GM06990 (cell line): ENCODE data around the gene ATF7IP2.
"Not testable (repeated sequence)": the region's sequence is repeated elsewhere in the genome, so short reads cannot be mapped to it uniquely, and the experiment has no call there.

Experiments used
- DNase-seq: peaks from one replicate; pipeline ENCODE4 v3.0.0-alpha.2; 2011; ENCODE audit not compliant: insufficient read length; ENCODE audit errors: extremely low read depth
- H3K27me3 ChIP-seq: replicated peaks from 2 replicates; pipeline ENCODE4 v1.6.0; 2011; ENCODE audit warnings: low read length; ENCODE audit not compliant: control insufficient read depth, insufficient read depth
- H3K36me3 ChIP-seq: 2 replicates; pipeline ENCODE4 v1.5.1; 2011; ENCODE audit warnings: low read length; ENCODE audit not compliant: control insufficient read depth, insufficient read depth
- H3K4me3 ChIP-seq: replicated peaks from 2 replicates; pipeline ENCODE4 v1.5.1; 2011; ENCODE audit warnings: low read depth, mild to moderate bottlenecking, control low read depth, low read length
- CTCF ChIP-seq: IDR thresholded peaks from 2 replicates; pipeline ENCODE4 v1.5.1; 2011; ENCODE audit warnings: low read length, control low read depth, mild to moderate bottlenecking, inconsistent platforms; ENCODE audit not compliant: insufficient read depth, poor library complexity, severe bottlenecking

ATF7IP2 gene

DNA sequence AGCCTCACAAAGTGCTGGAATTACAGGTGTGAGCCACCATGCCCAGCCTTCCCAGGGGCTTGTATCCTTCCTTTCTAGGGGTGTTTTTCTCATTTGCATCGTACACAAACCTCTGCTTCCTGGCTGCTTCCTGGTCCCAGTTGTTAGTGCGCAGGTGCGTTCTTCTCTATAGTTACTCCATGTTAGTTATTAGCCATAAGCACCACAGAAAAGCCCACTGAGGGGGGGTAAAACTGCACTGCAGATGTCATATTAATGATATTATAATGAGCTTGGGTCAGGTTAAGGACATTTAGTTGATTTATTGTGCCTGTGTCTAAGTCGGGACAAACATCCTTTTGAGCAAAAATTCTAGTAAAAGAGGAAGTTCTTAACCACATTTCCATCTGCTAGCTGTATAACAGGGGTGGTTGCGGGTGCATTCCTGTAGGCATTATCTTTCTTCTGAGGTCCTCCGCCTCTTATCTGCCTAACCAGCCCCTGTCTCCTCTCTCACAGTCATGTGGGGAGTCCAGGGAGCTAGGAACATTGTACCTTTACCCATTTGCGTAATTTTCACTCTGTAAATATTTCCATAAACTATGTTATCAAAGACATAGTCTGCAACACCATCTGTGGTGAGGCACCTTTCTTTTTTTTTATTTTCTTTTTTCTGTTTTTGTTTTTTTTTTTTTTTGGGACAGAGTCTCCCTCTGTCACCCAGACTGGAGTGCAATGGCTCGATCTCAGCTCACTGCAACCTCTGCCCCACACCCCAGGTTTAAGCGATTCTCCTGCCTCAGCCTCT, 23.6 kb upstream of the ATF7IP2 start:
- no peak for TF ChIP-seq CTCF
- Histone ChIP-seq H3K36me3 (no peaks in the 10 kb centered on the region), H3K4me3 (no peak overlapping the region), H3K27me3 (no peaks in the 10 kb centered on the region; the same call in 1 of the 2 replicates)
- DNase-seq: peak; percentile 33

GRCh38 chr16:10362864-10363197, 23.0 kb upstream of the ATF7IP2 start:
- not testable (repeated sequence) for H3K36me3 ChIP-seq, H3K27me3 ChIP-seq, DNase-seq, H3K4me3 ChIP-seq

DNA sequence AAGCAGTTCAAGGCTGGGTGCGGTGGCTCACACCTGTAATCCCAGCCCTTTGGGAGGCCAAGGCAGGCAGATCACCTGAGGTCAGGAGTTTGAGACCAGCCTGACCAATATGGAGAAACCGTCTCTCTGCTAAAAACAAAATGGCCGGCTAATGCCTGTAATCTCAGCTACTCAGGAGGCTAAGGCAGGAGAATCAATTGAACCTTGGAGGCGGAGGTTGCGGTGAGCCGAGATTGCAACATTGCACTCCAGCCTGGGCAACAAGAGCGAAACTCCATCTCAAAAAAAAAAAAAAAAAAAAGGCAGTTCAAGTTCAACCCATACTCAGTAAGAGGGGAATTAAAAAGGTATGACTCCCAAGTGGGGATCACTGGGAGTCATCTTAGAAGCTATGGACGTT, 19.2 kb upstream of the ATF7IP2 start:
- H3K36me3 ChIP-seq, DNase-seq, H3K4me3 ChIP-seq, H3K27me3 ChIP-seq: not testable (repeated sequence)

DNA sequence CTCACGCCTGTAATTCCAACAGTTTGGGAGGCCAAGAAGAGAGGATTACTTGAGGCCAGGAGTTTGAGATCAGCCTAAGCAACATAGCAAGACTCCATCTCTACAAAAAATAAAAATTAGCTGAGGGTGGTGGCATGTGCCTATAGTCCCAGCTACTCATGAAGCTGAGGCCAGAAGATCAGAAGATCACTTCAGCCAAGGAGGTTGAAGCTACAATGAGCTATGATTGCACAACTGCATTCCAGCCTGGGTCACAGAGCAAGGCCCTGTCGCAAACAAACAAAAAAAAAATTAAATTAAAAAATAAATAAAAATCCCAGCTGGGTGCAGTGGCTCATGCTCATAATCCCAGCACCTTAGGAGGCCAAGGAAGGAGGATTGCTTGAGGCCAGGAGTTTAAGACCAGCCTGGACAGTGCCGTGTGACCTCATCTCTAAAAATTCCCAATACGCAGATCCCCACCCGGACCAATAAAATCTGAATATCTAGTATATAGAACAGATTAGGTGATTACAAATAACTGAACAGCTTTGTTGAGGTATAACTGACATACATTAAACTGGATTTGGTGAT, 18.2 kb upstream of the ATF7IP2 start:
- Histone ChIP-seq H3K36me3 (no peaks in the 10 kb centered on the region), H3K4me3 (no peak overlapping the region), H3K27me3 (no peaks in the 10 kb centered on the region)
- TF ChIP-seq CTCF: no peak
- no peak for DNase-seq

DNA sequence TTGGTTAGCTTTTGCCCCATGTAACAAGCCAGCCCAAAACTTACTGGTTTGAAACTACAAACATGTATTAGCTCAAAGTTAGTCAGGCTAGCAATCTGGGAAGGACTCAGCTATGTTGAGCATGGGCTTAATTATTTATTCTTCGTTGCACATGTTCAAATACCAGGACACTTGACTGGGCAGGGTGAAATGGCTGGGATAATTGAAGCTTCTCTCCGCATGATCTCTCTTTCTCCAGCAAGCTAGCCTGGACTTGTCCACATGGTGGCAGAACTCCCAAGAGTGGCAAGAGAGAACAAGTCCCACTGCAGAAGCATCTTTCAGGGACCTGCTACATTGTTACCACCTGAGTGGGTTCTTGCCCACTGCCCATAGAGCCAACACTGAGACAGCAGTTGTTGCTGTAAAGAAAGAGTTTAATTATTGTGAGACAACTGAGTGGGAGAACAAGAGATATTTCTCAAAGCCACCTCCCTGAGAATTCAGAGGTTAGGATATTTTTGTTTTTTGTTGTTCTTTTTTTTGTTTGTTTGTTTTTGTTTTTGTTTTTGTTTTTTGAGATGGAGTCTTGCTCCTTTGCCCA, 16.8 kb upstream of the ATF7IP2 start:
- DNase-seq: no peak
- Histone ChIP-seq H3K27me3 (no peaks in the 10 kb centered on the region), H3K36me3 (no peaks in the 10 kb centered on the region), H3K4me3 (no peak overlapping the region)
- TF ChIP-seq CTCF: peak; percentile 3

DNA sequence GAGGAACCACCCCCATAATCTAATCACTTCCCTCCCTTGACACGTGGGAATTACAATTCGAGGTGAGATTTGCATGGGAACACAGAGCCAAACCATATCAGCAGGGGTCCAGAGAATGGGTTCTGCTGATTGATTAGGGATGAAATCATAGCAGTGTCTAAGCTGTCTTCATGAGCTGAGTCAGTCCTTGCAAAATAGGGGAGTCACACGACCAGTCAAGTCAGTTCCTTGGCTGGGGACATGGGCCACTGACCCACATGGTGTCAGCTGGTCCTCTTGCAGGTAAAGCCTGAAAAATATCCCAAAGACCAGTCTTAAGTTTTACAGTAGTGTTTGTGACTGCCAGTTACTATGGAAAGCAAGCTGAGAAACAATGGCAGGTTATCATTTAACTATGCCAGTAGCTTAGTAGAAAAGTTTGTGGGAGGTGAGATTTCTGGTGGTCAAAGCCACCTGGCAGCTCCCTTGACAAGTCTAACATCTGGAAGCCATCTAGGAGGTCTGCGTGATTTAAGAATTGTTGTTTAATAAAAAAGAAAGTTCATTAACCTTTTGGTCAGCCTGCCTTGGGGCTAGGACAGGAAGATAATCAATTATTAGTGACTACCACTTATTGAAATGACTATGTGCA, 15.7 kb upstream of the ATF7IP2 start:
- H3K36me3 ChIP-seq: no peaks in the 10 kb centered on the region
- H3K27me3 ChIP-seq: no peaks in the 10 kb centered on the region
- peak; percentile 20 for DNase-seq
- H3K4me3 ChIP-seq: no peak overlapping the region
- TF ChIP-seq CTCF: no peak
